Neural progenitor cell (in vitro differentiated cells): Measurements from ENCODE around the gene DPYD. TPM values are rescaled to one million over a fixed set of nuclear protein-coding genes. Genes with fewer than 3 reads are reported as not detected.

Experiments
- DNase-seq: peaks from one replicate; pipeline ENCODE4 v3.0.0-alpha.2; 2016; ENCODE audit warnings: low spot score
- H2AFZ ChIP-seq: fragments of 200-600 bp; sonication (generic); replicated peaks from 2 replicates; pipeline ENCODE4 v1.6.1; 2016; ENCODE audit warnings: antibody characterized with exemption
- H3F3A ChIP-seq: fragments of 200-600 bp; sonication (generic); 2 replicates; pipeline ENCODE4 v1.6.1; 2016; ENCODE audit warnings: antibody characterized with exemption, low read depth
- H3K27ac ChIP-seq: fragments of 200-600 bp; sonication (generic); 2 replicates; pipeline ENCODE4 v1.5.1; 2016; ENCODE audit warnings: mild to moderate bottlenecking
- H3K27me3 ChIP-seq: fragments of 200-600 bp; sonication (generic); 2 replicates; pipeline ENCODE4 v1.6.1; 2016; ENCODE audit warnings: mild to moderate bottlenecking, moderate library complexity
- H3K36me3 ChIP-seq: fragments of 200-600 bp; sonication (generic); 2 replicates; pipeline ENCODE4 v1.5.1; 2016
- H3K4me1 ChIP-seq: fragments of 200-600 bp; sonication (generic); 2 replicates; pipeline ENCODE4 v1.6.1; 2016; ENCODE audit warnings: mixed run types
- H3K4me2 ChIP-seq: fragments of 200-600 bp; sonication (generic); 2 replicates; pipeline ENCODE4 v1.6.1; 2016
- H3K4me3 ChIP-seq: fragments of 200-600 bp; sonication (generic); 2 replicates; pipeline ENCODE4 v1.5.1; 2016
- H3K79me2 ChIP-seq: fragments of 200-600 bp; sonication (generic); 2 replicates; pipeline ENCODE4 v1.6.1; 2016; ENCODE audit warnings: low read depth
- H3K9ac ChIP-seq: fragments of 200-600 bp; sonication (generic); 2 replicates; pipeline ENCODE4 v1.6.1; 2016
- H3K9me3 ChIP-seq: fragments of 200-600 bp; sonication (generic); 2 replicates; pipeline ENCODE4 v1.5.1; 2016; ENCODE audit warnings: low read depth
- H4K20me1 ChIP-seq: fragments of 200-600 bp; sonication (generic); 2 replicates; pipeline ENCODE4 v1.6.1; 2016; ENCODE audit warnings: low read depth
- H3K27ac Mint-ChIP-seq: 3 replicates; pipeline ENCODE4 v1.8.0; 2021; ENCODE audit warnings: mixed read lengths
- H3K27me3 Mint-ChIP-seq: 2 replicates; pipeline ENCODE4 v1.8.0; 2022; ENCODE audit warnings: low read depth, mild to moderate bottlenecking, inconsistent platforms, moderate library complexity, mixed read lengths; ENCODE audit not compliant: insufficient read depth
- H3K36me3 Mint-ChIP-seq: 3 replicates; pipeline ENCODE4 v1.8.0; 2021; ENCODE audit warnings: mixed read lengths
- H3K4me1 Mint-ChIP-seq: 3 replicates; pipeline ENCODE4 v1.8.0; 2021; ENCODE audit warnings: mixed read lengths
- H3K4me3 Mint-ChIP-seq: 3 replicates; pipeline ENCODE4 v1.8.0; 2021; ENCODE audit warnings: mild to moderate bottlenecking, moderate library complexity, mixed read lengths
- H3K9me3 Mint-ChIP-seq: 3 replicates; pipeline ENCODE4 v1.8.0; 2020; ENCODE audit warnings: mixed read lengths
- CTCF ChIP-seq: fragments of 200-600 bp; sonication (generic); IDR thresholded peaks from 2 replicates; pipeline ENCODE4 v1.5.1; 2017; ENCODE audit warnings: antibody characterized with exemption, mild to moderate bottlenecking
- EZH2 ChIP-seq: fragments of 200-600 bp; sonication (generic); IDR thresholded peaks from 2 replicates; pipeline ENCODE4 v1.6.1; 2017; ENCODE audit warnings: antibody characterized with exemption, mild to moderate bottlenecking, moderate library complexity
- EZH2phosphoT487 ChIP-seq: fragments of 200-600 bp; sonication (generic); IDR thresholded peaks from 2 replicates; pipeline ENCODE4 v1.6.1; 2017; ENCODE audit warnings: antibody characterized with exemption
- total RNA-seq: library from RNA; depleted of rRNA; stranded (reverse); fragments of >200 nt; gene quantifications from 2 replicates; pipeline ENCODE4 v1.2.3, GENCODE V29; 2015; ENCODE audit warnings: low replicate concordance

The DPYD gene
- total RNA-seq, 1 donor from 2014 or later: 0.43 TPM

GRCh38 chr1:97814121-97814520 lies 106.7 kb downstream of the DPYD start:
- no peaks in the 10 kb centered on the region for H3K4me1 ChIP-seq
- H3K27ac ChIP-seq: no peak overlapping the region
- H3K4me3 ChIP-seq: no peak overlapping the region
- Mint-ChIP-seq H3K9me3 (no peaks in the 10 kb centered on the region), H3K36me3 (no peaks in the 10 kb centered on the region), H3K4me3 (no peak overlapping the region), H3K27me3 (no peaks in the 10 kb centered on the region), H3K27ac (no peak overlapping the region), H3K4me1 (no peaks in the 10 kb centered on the region)
- H3K79me2 ChIP-seq: no peaks in the 10 kb centered on the region
- H3K4me2 ChIP-seq: no peak overlapping the region
- no peaks in the 10 kb centered on the region for H4K20me1 ChIP-seq
- TF ChIP-seq EZH2: no peak
- no peak for TF ChIP-seq EZH2phosphoT487
- no peak for TF ChIP-seq CTCF
- DNase-seq: no peak
- H3K9ac ChIP-seq: no peak overlapping the region
- H3K9me3 ChIP-seq: no peaks in the 10 kb centered on the region
- no peaks in the 10 kb centered on the region for H3F3A ChIP-seq
- H2AFZ ChIP-seq: no peak overlapping the region
- no peaks in the 10 kb centered on the region for H3K36me3 ChIP-seq
- H3K27me3 ChIP-seq: no peaks in the 10 kb centered on the region

GRCh38 chr1:97812076-97812475 lies 108.8 kb downstream of the DPYD start:
- Histone ChIP-seq H2AFZ (no peak overlapping the region), H3F3A (no peaks in the 10 kb centered on the region), H3K9me3 (no peaks in the 10 kb centered on the region), H3K79me2 (no peaks in the 10 kb centered on the region), H3K4me2 (no peak overlapping the region), H4K20me1 (no peaks in the 10 kb centered on the region), H3K9ac (no peak overlapping the region), H3K36me3 (no peaks in the 10 kb centered on the region), H3K27me3 (no peaks in the 10 kb centered on the region), H3K4me1 (no peaks in the 10 kb centered on the region), H3K4me3 (no peak overlapping the region), H3K27ac (no peak overlapping the region)
- Mint-ChIP-seq H3K36me3 (no peaks in the 10 kb centered on the region), H3K9me3 (no peaks in the 10 kb centered on the region), H3K4me1 (no peaks in the 10 kb centered on the region), H3K27me3 (no peaks in the 10 kb centered on the region), H3K4me3 (no peak overlapping the region), H3K27ac (no peak overlapping the region)
- TF ChIP-seq EZH2phosphoT487: no peak
- no peak for TF ChIP-seq EZH2
- TF ChIP-seq CTCF: no peak
- no peak for DNase-seq

GRCh38 chr1:97806996-97807520 lies 113.8 kb downstream of the DPYD start:
- Histone ChIP-seq H3K79me2 (no peaks in the 10 kb centered on the region), H3K9me3 (no peaks in the 10 kb centered on the region), H3K36me3 (no peaks in the 10 kb centered on the region)

More at GRCh38 chr1:97806996-97807520, 113.8 kb downstream of the DPYD start:
- peaks cover 7% of the 10 kb centered on the region for H3K4me1 ChIP-seq
- TF ChIP-seq CTCF: no peak
- no peak for TF ChIP-seq EZH2
- TF ChIP-seq EZH2phosphoT487: no peak
- H3K9ac ChIP-seq: no peak overlapping the region
- no peak overlapping the region for H3K4me3 Mint-ChIP-seq
- H3K4me1 Mint-ChIP-seq: peaks cover 8% of the 10 kb centered on the region
- H3K27ac ChIP-seq: no peak overlapping the region
- no peak for DNase-seq
- no peaks in the 10 kb centered on the region for H3K9me3 Mint-ChIP-seq
- no peak overlapping the region for H3K4me3 ChIP-seq
- no peaks in the 10 kb centered on the region for H3K27me3 ChIP-seq
- H4K20me1 ChIP-seq: no peaks in the 10 kb centered on the region
- H3K27ac Mint-ChIP-seq: no peak overlapping the region
- H3K36me3 Mint-ChIP-seq: no peaks in the 10 kb centered on the region
- H3K27me3 Mint-ChIP-seq: no peaks in the 10 kb centered on the region
- no peak overlapping the region for H3K4me2 ChIP-seq
- no peak overlapping the region for H2AFZ ChIP-seq
- no peaks in the 10 kb centered on the region for H3F3A ChIP-seq
